ENCODE results near the gene SNX15.

SNX15 gene

DNA sequence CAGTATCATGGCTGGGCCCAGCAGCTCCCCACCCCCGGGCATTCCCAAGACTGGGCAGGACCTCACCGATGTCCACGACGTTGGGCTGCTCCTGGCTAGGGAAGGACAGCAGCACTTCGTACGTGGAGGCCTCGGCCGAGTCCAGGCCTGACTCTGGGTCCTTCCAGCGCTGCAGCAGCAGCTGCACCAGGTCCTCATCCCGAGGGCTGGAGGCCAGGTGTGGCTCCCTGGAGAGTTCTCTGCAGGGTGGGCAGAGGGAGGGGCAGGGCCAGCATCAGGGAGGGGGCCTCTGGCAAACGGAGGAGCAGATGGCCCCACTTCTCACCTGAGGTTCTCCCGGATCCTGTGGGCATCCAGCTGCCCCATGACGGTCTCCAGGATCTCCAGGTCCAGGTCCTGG is 30.8 kb downstream of the SNX15 start:
- DNase-seq (ENCODE audit: low spot score) = no peak

DNA sequence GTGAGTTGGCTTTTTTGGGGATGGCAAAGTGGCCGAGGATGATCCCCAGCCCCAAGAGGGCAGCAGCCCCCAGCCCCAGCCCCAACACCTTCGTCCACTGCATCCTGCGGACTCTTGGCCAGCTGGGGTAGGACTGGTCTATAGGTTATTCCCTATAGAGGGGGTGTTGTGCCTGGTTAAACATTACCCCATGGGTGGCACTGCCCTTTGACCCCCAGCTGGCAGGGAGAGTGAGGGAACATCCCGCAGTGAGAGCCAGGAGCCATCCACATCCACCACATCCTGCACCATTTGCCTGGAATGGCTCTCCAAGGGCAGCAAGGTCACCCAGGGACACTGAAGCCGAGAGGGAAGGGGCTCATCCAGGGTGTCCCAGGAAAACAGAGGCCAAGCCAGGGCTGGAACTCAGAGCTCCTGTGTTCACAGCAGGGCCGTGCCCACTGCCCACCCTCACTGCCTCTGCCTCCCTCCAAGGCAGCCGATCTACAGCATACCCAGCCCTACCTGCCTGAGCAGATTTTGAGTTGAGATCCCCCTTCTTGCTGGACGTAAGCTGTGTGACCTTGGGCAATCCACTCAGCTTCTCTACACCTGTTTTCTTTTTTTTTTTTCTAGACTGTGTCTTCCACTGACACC is 31.3 kb downstream of the SNX15 start, which contains the start of gene NAALADL1:
Gene NAALADL1 (minus strand): TSS at position 135 of the 636 bp plus-strand sequence. CDS start 32 bp downstream, at position 103.
- DNase-seq (ENCODE audit: low spot score) = no peak

DNA sequence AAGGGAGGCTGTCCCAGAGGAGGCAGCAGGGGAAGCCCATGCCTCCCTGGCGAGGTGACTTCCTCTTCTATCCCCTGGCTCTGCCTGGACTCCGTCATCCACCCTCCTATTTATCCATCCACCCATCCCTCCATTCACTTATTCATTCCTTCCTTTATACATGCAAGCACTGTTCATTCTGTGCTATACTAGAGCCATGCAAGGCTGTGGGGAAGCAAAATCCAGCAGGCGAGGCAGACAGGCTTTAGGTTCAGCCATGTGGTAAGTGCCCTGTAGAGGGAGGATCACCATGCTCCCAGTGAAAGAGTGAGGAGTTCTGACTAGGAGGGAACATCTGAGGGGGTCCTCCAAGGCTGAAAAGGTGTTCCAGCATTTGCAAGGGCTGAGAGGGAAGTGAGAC is 32.3 kb downstream of the SNX15 start:
- DNase-seq (ENCODE audit: low spot score) = no peak

DNA sequence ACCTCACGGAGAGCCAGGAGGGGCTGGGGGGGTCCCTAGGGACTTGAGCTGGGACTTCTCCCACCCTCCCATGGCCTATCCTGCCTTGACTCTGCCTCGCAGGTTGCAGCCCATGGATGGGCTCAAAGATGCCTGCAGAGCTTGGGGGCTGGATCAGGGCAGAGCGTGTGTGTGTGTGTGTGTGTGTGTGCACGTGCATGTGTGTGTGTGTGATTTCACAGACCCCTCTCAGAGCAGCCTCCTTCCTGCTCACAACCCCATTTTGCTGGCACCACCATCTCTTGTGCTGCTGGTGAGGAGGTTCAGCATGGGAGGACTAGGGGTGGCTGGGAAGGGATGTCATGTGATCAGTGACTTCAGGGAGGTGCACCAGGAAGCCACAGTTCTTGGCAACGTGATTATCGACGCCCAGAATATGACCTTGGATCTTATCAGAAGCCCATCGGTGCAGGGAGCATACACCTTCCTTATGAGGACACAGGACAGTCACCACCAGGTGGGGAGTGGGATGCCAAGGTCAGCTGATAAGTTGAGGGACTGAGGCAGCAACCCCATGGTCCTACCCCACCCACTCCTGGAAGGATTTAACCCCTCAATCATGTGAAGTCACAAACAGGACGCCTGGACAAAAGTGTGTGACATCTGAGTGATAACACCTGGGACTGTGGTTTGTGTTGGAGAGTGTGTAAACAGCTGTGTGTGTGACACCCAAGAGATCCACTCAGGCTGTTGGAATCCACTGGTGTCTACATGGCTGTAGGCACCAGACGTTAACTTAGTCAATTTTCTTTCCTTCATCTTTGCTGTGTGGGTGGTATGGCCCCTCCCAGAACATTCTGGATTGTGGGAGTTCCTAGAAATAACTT is 33.0 kb downstream of the SNX15 start:
- no peak for DNase-seq (ENCODE audit: low spot score)

DNA sequence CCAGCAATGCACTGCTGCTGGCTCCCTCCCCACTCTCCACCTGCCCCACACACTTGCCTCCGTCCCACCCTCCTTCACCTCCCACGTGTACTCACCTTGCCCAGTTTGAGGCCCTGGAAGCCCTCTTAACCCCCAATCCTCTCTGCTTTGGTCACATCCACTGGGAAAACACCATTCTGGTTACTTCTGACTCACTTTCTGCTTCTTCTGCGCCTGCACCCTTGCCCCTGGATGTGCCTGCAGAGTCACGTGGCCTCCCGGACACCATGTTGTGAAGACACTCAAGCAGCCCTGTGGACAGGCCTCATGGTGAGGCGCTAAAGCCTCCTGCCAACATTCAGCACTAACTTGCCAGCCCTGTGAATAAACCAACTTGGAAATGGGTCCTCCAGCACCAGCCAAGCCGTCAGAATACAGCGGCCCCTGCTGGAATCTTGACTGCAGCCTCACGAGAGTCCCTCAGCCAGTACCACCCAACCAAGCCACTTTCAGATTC is 33.7 kb downstream of the SNX15 start:
- DNase-seq (ENCODE audit: low spot score) = no peak

DNA sequence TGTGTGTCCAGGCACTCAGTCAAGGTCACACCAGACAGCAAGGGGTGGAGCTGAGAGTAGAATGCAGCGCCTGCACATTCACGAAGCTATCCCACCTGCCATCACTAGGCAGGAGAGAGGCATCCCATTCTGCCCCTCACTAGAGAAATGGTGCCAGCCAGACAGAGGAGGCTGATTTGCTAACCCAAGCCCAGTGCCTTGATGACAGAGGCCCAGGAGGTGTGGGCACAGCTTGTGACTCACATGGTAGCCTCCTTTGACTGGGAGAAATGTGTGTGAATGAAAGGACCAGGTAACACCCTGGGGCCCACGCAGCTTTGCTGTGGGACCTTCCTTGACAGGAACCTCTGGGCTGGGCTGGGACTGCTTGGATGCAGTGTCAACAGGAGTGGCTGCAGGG is 36.3 kb downstream of the SNX15 start:
- DNase-seq (ENCODE audit: low spot score) = no peak

DNA sequence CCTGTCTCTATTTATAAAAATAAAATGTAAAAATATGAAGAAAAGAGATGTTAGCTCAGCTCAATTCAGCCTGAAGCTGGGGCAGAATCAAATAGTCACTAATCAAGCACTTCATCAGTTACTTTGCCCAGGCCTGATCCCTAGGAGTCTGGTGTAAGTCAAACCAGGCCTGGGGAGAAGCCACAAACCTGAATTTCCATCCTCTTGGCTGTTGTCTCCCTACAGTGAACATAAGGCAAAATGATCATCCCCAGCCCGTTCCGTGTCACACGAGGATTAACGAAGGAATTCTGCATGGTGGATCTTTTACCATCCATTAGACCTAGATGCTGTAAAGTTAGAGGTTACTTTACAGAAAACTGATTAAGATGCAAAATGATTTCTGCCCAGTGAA is 37.6 kb downstream of the SNX15 start:
- no peak for DNase-seq (ENCODE audit: low spot score)

DNA sequence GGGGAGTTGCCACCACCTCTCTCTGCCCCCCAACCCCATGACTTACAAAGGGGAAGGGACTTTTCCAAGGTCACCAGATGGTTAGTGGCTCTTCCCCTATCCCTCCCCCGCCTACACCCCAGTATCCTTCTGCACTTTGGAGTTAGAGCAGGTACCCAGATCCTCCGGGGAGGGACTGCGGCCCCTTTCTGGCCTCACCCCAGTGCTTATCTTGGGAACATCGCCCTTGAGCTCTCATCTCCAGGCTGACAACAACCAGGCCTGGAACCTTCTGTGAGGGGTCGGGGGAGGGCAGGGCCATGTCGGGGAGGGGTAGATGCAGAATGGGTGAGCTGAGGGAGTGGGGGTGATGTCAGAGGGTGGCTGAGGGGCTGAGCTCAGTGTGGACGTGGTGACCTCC is 38.6 kb downstream of the SNX15 start:
- no peak for DNase-seq (ENCODE audit: low spot score)

DNA sequence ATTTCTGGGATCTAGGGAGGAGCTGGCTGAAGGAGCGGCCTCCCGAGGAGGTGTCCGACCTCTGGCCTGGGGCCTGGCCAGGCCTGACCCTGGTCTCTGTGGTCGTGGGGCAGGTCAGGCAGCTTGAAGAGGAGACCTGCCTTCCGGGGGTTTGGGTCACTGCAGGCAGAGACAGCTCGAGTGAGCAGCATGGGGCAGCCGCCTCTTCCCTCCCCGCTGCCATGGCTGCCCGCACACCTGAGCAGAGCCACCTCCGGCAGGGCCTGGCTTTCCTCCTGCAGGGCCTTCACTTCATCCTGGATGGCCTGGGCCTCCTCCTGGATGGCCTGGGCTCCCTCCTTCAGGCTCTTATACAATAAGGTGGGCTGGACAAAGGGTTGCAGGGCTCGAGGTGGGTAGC is 39.1 kb downstream of the SNX15 start:
- DNase-seq (ENCODE audit: low spot score) = no peak

DNA sequence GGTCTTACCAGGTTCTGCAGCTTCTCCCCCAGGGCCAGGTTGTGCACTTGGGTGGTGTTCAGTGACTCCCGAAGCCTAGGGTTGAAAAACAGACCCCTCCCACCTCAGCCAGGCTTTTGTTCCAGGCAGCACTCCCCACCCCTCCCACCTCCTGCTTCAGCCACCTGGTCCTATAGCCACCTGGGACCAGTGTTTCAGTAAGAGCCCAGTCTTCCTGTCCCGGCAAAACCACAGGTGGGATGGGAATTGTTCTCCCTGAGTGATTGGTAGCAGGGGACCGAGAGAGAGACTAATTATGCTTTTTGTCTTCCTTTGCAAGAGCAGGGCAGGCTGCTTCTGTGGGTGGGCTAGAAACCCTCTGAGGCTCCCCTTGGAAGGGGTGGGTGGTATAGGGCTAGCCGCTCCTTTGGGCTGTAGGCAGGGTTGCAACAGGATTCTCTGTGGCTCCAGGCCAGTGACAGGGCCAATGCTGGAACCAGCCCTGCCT is 39.6 kb downstream of the SNX15 start:
- DNase-seq (ENCODE audit: low spot score) = no peak

DNA sequence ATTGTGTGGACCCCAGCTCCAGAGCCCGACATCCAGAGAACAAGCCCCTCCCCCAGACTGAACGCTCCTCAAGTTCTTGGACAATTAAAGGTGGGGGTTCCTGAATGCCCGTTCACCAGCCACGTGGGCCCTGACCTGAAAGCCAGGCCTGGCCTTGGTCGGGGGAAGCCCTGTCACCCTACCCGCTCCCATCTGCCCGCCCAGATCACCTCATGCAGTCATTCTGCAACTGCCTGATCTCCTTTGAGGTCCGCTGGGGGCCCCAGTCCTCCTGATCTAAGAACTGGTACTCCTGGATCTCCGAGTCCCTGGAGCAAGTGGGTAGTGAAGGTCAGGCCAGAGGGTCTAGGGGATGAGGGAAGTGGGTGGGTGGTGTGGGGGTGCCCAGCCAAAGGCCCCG is 40.2 kb downstream of the SNX15 start:
- DNase-seq (ENCODE audit: low spot score) = no peak

DNA sequence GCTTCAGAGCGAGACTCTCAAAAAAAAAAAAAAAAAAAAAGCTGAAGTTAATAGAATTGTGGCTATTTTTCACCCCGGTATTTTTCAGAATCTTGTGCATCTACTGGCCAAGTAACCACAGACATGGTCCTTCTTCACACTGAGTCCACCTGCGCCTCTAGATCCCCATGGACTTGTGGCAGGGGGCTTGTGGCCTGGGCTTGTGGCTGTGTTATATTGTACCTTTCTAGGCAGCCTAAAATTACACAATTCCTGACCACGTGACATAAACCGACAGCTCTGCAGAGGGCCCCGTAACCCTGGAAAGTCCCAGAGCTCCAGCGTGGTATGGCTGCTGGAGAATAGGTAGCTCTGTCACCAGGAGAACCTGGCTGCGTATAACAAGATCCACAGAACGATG is 42.0 kb downstream of the SNX15 start:
- no peak for DNase-seq (ENCODE audit: low spot score)

DNA sequence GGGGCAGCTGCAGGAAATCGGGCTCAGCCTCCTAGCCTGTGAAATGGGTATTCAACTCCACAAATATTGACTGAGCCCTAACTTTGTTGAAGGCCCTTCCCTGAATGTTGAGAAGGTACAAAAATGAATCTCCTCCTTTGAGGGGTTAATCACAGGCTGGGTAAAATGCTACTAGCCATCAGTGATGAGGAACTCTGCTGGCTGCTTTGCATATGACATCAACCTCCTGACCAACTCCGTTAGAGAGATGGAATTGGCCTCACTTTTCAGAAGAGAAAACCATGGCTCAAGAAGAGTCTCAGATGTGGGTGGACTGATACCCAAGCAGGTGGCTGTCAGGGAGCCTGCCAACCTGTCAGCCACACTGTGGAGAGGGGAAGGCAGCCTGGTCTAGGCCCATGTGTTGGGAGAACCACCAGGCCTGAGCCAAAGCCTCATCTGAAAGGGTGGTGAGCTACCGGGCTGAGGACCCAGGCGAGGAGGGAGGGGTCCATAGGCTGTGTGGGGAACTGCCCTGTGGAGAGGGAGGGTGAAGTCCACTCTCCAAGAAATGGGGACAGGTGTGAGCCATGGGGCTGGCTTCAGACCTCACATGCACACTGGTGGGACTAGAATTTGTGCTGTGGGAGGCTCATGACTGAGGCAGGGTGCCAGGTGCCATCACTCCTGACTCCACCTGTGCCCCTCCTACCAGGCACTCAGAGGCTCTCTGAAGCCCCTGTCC is 44.8 kb downstream of the SNX15 start:
- DNase-seq (ENCODE audit: low spot score) = no peak

DNA sequence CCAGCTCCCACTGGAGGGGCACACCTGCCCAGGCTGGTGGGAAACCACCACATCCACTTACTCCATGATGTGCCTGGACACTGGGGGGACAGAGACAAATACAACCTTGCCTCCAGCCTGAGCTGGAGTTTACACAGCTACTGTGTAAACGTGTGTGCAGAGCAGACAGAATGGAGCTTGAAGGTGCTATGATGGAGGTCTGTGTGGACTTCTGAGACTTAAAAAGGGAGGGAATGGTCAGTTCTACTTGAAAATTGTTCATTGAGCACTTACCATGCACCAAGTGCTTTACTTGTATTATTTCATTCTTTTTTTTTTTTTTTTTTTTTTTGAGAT is 45.4 kb downstream of the SNX15 start:
- no peak for DNase-seq (ENCODE audit: low spot score)

DNA sequence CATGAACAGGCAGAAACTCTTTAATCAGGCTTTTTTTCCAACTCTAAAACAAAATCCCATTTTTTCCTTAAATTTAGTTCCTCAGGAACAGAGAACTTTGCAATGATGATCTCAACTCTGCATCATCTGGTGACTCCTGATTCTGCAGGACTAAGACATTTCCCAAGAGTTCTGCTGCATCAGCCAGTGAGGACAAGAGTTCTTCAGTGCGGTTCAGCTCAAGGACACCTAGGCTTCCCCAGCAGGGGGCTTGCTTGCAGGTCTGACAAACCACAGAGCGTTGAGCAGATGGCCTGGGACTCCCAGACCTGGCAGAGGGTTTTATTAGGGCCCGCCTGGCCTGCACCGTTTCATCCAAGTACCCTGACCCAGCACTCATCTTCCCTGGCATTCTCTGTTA is 50.2 kb downstream of the SNX15 start:
- DNase-seq (ENCODE audit: low spot score) = no peak

DNA sequence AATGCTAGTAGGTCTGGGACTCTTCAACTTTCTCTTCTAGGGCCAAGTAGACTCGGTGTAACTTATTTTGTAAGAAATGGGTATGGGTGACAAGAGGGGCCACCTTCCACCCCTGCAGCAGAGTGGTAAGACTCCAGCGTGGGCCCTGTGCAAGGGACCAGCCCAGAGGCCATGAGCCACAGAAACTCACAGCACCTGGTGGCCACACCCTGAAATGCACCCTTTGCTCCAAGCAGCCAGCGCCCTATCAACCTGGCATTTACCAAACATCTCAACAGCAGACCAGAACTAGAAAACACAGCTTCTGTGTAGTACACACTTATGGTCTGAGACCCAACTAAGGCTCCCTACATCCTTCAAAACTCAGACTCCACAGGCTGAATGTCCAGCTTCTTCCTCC is 50.9 kb downstream of the SNX15 start:
- no peak for DNase-seq (ENCODE audit: low spot score)

DNA sequence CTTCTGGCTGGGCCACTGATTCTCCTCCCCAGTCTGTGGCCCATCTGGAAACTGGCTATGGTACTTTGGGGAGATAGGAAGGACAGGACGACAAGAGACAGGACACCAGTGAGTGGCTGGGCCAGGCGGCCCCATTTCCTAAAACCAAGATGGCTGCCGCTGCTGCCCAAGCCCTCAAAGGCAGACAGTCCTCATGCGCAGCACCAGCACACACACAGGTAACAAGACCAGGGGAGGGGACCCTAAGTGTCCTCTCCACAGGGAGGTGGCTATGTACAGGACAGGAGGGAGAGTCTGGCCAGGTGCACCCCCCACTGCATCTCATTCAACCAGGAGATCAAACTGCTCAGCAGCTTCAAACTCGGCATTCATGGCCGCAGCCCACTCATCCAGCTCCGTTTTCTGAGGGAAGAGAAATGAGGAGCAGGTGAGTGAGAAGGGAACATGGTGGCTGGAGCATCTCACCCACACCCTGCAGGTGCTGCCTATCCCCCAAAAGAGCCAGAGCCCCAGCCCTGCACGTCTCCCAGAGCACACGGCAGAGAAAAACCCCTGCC is 51.6 kb downstream of the SNX15 start:
- no peak for DNase-seq (ENCODE audit: low spot score)

DNA sequence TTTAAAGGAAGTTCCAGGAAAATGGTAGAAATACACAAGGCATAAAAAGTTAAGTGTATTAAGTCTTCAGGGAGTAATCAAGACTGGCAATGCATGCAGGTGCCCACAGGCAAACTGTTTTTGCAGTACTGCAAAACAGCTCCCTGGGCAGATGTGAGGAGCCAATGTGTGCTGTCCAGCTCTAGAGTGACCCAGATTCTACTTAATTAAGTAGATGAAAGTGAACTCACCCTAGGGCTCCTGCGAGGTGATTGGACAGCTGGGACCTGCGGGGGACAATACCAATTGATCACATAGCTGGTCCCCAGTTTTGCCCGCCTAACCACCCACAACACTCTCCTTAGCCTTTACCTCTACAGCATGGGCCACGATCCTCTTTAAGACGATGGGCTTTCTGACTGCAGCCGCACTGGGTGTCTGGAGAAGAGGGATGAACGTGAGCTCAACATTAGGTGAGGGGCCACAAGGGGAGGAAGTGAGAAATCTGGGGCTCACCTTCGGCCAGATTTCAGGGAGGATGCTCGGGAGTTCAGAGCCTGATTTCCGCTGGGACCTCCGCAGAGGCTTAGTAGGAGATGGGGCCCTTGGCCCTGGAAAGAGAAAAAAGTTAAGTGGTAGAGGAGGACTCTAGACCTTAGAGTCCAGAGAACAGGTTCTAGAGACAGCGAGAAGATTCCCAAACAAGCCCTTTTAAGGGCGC is 56.0 kb downstream of the SNX15 start:
- no peak for DNase-seq (ENCODE audit: low spot score)

DNA sequence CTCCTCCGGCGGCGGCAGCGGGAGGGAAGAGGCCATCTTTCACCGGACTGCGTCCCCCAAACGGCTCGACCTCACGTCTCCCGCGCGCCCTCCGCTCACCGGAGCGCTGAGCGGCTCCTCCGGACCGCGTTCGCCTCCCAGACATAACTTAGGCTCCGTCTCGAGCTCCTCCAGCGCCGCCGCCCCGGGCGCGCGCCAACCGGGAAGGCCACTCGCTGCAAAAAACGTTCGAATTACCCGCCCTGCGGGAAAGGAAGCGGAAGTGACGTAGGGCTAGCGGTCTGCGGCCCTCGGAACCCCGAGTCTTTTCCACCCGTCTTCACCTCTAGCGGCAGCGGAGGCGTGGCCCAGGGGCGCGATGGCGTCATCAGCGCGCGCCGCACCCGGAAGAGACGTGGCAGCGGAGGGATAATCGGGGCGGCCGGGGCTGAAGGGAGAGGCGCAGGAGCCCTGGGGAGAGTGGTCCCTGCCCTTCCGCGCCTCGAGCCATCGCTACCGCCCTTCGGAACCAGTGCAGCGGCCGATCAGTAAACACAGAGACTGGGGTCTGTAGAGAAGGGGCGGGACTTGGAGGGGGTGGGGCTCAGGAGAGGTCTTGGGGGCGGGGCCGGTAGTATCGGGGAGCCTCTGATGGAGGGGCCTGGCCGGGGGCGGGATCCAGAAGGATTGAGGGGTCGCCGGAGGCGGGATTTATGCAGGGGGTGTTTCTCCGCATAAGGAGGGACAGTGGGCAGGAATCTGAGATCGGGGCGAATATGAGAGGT is 56.8 kb downstream of the SNX15 start, which contains the start of the genes CDCA5 and ZFPL1:
Gene CDCA5 (minus strand): TSS at position 207 of the 764 bp plus-strand sequence. CDS start 62 bp downstream, at position 145.
Gene ZFPL1 (plus strand): TSS at position 389 of the 764 bp plus-strand sequence. CDS start 477 bp downstream, outside the sequence.
- peak; percentile 97 for DNase-seq (ENCODE audit: low spot score)

DNA sequence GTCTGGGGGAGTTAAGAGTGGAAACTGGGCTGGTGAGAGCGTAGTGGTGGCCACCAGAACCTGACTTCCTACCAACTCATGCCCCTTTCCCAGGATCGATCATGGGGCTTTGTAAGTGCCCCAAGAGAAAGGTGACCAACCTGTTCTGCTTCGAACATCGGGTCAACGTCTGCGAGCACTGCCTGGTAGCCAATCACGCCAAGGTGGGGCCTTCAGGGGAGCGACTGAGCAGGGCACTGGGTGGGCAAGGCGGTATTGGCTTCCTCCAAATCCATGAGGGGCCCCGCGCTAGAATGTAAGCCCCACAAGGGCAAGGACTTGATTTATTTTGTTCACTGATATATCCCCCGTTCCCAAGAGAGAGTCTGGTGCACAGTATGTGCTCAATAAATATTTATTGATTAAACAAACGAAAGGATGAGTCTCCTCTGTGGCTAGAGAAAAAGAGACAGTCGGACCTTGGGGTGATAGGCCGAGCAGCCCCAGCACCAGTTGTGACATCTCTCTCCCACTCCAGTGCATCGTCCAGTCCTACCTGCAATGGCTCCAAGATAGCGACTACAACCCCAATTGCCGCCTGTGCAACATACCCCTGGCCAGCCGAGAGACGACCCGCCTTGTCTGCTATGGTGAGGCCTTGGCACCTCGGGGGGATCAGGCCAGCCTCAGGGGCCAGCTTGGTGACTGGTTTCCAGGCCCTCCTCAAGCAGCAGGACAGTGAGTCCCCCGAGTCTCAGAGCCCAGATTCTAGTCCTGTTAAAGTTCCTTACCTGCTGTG is 57.5 kb downstream of the SNX15 start:
- DNase-seq (ENCODE audit: low spot score) = no peak
